HEK293T (cell line): ENCODE results near the gene SAMD4B.
"Not testable (repeated sequence)": the region's sequence is repeated elsewhere in the genome, so short reads cannot be mapped to it uniquely, and the experiment has no call there.

Experiments used
- CTCF ChIA-PET: fragments of 350-600 bp; formaldehyde crosslinking; extraction: SDS; loops from one replicate; lab custom pipeline; 2021; ENCODE audit warnings: antibody characterized with exemption, inconsistent platforms; lab: Yijun Ruan, JAX
- POLR2A ChIA-PET: fragments of 350-600 bp; formaldehyde crosslinking; extraction: SDS; loops from one replicate; lab custom pipeline; 2020; ENCODE audit warnings: antibody characterized with exemption, inconsistent platforms; lab: Yijun Ruan, JAX
- DNase-seq: peaks from one replicate; pipeline ENCODE4 v3.0.0; 2012; ENCODE audit warnings: mixed read lengths; ENCODE audit errors: extremely low spot score
- ARNT ChIP-seq: fragments of 450-650 bp; IDR thresholded peaks from 2 replicates; pipeline ENCODE4 v1.6.1; 2017; ENCODE audit warnings: mild to moderate bottlenecking
- BHLHE40 ChIP-seq: fragments of 450-650 bp; IDR thresholded peaks from 2 replicates; pipeline ENCODE4 v1.6.1; 2016; ENCODE audit warnings: mild to moderate bottlenecking, moderate library complexity, borderline replicate concordance
- CTBP1 ChIP-seq: fragments of 450-650 bp; IDR thresholded peaks from 2 replicates; pipeline ENCODE4 v1.6.1; 2016; ENCODE audit warnings: borderline replicate concordance
- ELF4 ChIP-seq: fragments of 450-650 bp; IDR thresholded peaks from 2 replicates; pipeline ENCODE4 v1.6.1; 2017; ENCODE audit warnings: antibody characterized with exemption
- FOXA1 ChIP-seq: fragments of 450-650 bp; IDR thresholded peaks from 2 replicates; pipeline ENCODE4 v1.6.1; 2016; ENCODE audit warnings: mild to moderate bottlenecking
- FOXK2 ChIP-seq: fragments of 450-650 bp; IDR thresholded peaks from 2 replicates; pipeline ENCODE4 v1.6.1; 2016; ENCODE audit warnings: mild to moderate bottlenecking
- FOXM1 ChIP-seq: fragments of 450-650 bp; IDR thresholded peaks from 2 replicates; pipeline ENCODE4 v1.6.1; 2017; ENCODE audit warnings: mild to moderate bottlenecking, borderline replicate concordance
- HDGF ChIP-seq: fragments of 450-650 bp; IDR thresholded peaks from 2 replicates; pipeline ENCODE4 v1.6.1; 2017; ENCODE audit warnings: antibody characterized with exemption, borderline replicate concordance
- L3MBTL2 ChIP-seq: fragments of 450-650 bp; conservative IDR thresholded peaks from 2 replicates; pipeline ENCODE4 v1.6.1; 2016; ENCODE audit warnings: mild to moderate bottlenecking
- LEF1 ChIP-seq: fragments of 450-650 bp; IDR thresholded peaks from 2 replicates; pipeline ENCODE4 v1.6.1; 2017; ENCODE audit warnings: mild to moderate bottlenecking, borderline replicate concordance
- NFRKB ChIP-seq: fragments of 450-650 bp; IDR thresholded peaks from 2 replicates; pipeline ENCODE4 v1.6.1; 2016; ENCODE audit warnings: mild to moderate bottlenecking, moderate library complexity
- SP1 ChIP-seq: fragments of 450-650 bp; IDR thresholded peaks from 2 replicates; pipeline ENCODE4 v1.6.1; 2017
- SUZ12 ChIP-seq: fragments of 450-650 bp; IDR thresholded peaks from 2 replicates; pipeline ENCODE4 v1.6.1; 2016; ENCODE audit warnings: mild to moderate bottlenecking
- TARDBP ChIP-seq: fragments of 450-650 bp; IDR thresholded peaks from 2 replicates; pipeline ENCODE4 v1.6.1; 2016
- ZNF384 ChIP-seq: fragments of 450-650 bp; IDR thresholded peaks from 2 replicates; pipeline ENCODE4 v1.6.1; 2016
- TF ChIP-seq, protein P1 (sequence below): fragments of 450-650 bp; IDR thresholded peaks from 2 replicates; pipeline ENCODE4 v1.6.1; 2016

Gene SAMD4B

DNA sequence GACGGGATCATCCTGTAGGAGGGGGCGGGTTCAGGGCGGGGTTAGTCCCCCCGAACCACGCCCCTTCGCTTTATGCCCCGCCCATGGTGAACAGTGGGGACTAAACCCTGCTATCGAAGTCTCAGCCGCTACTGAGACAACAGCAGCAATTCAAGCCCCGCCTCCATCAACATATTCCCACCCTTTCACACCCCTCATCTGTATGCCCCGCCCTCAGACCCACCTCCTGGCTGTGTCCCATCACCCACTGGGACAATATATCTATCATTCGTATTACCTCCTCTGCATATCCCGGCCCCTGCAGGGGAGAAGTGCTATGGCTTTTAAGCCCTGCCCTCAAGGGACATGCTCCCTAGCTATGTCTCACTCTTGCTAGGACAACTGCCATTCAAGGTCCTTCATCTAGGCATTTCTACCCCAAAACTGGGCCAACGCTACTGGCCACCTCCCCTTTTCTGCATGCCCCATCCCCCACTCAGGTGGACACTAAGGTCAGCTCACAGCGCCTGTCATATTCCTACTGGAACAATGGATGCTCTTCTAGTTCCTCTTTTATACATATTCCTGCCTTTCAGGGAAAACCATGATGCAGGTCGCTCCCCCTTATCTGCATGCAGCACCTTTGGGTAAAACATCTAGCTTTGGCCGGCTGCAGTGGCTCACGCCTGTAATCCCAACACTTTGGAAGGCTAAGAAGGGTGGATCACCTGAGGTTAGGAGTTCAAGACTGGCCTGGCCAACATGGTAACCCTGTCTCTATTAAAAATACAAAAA is 33.5 kb upstream of the SAMD4B start:
- POLR2A ChIA-PET, result no interaction called here
- CTCF ChIA-PET, result interaction anchor here (0.6 kb wide), 1 partner anchor 21 kb away, joined by 6 read pairs; no protein-coding TSS in a partner anchor
- no peak for TF ChIP-seq FOXA1
- no peak for TF ChIP-seq NFRKB
- TF ChIP-seq, protein P1, sequence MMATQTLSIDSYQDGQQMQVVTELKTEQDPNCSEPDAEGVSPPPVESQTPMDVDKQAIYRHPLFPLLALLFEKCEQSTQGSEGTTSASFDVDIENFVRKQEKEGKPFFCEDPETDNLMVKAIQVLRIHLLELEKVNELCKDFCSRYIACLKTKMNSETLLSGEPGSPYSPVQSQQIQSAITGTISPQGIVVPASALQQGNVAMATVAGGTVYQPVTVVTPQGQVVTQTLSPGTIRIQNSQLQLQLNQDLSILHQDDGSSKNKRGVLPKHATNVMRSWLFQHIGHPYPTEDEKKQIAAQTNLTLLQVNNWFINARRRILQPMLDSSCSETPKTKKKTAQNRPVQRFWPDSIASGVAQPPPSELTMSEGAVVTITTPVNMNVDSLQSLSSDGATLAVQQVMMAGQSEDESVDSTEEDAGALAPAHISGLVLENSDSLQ, result no peak
- DNase-seq, result no peak

DNA sequence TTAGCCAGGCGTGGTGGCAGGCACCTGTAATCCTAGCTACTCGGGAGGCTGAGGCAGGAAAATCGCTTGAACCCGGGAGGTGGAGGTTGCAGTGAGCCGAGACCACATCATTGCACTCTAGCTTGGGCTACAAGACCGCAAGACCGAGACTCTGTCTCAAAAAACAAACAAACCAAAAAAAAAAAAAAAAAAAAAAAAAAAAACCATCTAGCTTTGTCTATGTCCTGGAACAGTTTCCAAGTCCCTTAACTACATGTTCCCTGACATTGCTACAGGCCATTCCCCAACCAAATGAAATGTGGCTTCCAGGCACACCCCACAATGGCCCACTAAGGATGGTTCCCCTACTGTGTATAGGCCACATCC is 32.9 kb upstream of the SAMD4B start:
- POLR2A ChIA-PET, DNase-seq: not testable (repeated sequence)
- CTCF ChIA-PET, result interaction anchor here (0.6 kb wide), 1 partner anchor 22 kb away, joined by 6 read pairs; no protein-coding TSS in a partner anchor

DNA sequence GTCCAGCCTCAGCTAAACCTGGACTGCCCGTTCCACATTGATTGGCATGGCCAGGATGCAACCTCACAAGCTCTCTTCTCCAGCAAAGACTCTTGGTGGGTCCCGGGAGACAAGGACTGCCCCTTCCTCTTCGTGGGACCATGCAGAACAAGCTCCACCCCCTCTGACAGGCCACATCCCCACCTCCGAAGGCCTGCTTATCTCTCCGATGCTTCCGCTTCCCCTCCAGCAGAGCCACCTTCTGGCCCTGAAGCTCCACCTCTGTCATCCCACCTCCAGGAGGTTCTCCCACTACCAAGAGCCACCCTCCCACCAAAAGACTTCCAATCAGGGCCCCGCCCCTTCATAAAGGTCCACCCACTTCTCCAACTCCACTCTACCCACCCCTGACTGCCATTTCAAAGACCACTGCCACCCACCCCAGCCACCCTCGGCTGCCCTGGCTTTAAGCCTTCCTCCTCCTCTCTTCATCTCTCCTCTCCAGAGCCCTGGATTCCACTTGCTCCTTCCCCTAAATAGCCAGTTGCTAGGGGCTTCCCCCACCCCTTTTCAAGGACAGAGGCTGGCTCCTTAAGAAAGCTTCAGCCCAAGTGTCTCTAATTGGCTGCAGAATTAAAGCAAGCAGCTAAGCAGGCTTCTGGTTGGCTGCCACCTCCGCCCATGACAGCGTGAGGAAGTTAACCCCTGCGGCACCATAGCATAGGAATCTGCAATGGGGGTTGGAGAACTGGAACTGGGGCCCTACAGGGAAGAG is 31.5 kb upstream of the SAMD4B start:
- ChIA-PET CTCF (no interaction called here), POLR2A (no interaction called here)
- no peak for DNase-seq
- TF ChIP-seq NFRKB, result no peak
- no peak for TF ChIP-seq ELF4
- no peak for TF ChIP-seq SP1
- TF ChIP-seq CTBP1, result no peak
- TF ChIP-seq LEF1, result no peak
- no peak for TF ChIP-seq FOXA1
- TF ChIP-seq SUZ12, result no peak
- TF ChIP-seq ZNF384, result no peak
- no peak for TF ChIP-seq HDGF
- no peak for TF ChIP-seq TARDBP
- no peak for TF ChIP-seq FOXK2

DNA sequence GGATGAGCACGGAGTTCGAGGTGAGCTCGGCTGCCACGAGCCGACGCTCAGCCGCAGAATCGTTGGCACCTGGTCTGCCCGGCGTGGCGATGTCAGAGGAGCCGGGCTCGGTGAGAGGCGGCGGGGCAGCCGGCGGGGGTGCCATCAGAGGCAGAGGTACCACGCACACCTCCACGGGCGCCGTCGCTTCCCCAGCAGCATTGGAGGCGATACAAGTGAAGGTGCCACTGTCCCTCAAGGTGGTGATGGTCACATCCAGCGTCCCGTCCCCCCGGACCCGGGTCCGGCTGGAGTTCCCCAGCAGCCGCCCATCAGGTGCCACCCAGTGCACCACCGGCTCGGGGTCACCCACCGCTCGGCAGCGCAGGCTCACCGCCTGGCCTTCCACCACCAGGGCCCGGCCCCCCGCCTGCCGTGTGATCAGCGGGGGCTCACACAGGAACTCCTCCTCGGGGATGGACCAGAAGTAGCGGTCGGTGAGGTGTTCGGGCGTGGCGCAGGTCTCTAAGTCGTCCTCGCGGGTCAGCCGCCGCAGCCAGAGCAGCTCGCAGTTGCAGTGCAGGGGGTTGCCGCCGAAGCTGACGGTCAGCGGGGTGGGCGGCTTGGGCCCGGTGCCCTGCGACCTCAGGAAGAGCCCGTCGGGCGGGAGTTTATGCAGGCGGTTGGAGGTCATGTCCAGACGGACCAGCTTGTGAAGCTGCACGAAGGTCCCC is 28.0 kb upstream of the SAMD4B start:
- ChIA-PET POLR2A (no interaction called here), CTCF (no interaction called here)
- DNase-seq, result no peak
- TF ChIP-seq FOXK2 (no peak), FOXM1 (no peak), TARDBP (no peak), LEF1 (no peak), ELF4 (no peak), CTBP1 (no peak), ARNT (no peak), NFRKB (no peak), ZNF384 (no peak), HDGF (no peak), L3MBTL2 (no peak), BHLHE40 (no peak), SP1 (no peak), SUZ12 (no peak), FOXA1 (no peak)
- TF ChIP-seq, protein P1, result no peak

DNA sequence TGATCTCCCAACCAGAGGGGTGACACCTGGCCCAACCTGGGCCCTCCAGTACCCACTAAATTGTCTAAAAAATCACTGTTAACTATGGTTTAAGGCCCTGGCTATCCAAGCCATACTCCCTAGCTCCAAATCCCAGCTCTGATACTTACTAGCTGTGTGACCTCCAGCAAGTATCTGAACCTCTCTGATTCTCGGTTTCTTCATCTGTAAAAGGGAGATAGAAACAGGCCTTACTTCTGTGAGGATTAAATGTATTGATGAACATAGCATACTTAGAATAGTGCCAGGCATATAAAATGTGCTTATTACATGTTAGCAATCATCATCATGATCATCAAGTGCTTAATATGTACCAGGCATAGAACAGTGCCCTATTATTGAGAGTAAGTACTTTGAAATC is 26.3 kb upstream of the SAMD4B start:
- CTCF ChIA-PET, result no interaction called here
- TF ChIP-seq FOXM1, result no peak
- TF ChIP-seq CTBP1, result no peak
- no peak for TF ChIP-seq L3MBTL2
- TF ChIP-seq SUZ12, result no peak
- TF ChIP-seq HDGF, result no peak
- no peak for TF ChIP-seq ARNT
- POLR2A ChIA-PET, result no interaction called here
- no peak for DNase-seq

DNA sequence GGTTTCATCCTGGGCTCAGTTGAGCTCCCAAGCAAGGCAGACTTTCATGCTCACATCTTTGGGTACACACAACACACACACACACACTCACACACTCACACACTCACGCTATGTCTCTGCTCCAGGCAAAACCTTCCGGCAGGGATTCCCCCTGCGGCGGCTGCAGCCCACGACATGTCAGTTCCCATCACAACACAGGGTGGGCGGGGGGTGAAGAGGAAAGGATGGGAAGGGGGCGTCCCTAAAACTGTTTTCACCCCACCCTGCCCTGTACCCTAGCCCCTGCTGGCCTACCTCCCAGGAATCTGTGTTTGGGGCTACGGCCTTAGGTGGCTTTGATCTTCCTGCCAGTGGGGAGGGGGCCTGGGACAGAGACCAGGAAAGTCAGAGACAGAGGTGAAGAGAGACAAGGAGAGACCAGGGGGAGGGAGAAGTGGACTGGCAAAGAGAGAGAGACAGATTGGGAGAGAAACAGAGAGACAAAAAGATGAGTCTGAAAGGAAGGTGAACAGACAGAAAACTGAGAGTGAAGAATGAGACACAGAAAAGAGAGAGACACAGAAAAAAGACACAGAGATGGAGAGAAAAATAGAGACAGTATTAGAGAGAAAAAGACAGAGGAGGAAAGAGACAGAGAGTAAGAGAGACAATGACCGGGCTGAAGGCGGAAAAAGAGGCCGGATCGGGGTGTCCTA is 25.4 kb upstream of the SAMD4B start:
- POLR2A ChIA-PET, result no interaction called here
- no peak for TF ChIP-seq ARNT
- TF ChIP-seq, protein P1, result no peak
- TF ChIP-seq LEF1, result no peak
- no peak for TF ChIP-seq ZNF384
- no peak for TF ChIP-seq CTBP1
- no peak for DNase-seq
- CTCF ChIA-PET, result no interaction called here
